ENCODE measurements around the gene CCDC7.

CCDC7 gene

DNA sequence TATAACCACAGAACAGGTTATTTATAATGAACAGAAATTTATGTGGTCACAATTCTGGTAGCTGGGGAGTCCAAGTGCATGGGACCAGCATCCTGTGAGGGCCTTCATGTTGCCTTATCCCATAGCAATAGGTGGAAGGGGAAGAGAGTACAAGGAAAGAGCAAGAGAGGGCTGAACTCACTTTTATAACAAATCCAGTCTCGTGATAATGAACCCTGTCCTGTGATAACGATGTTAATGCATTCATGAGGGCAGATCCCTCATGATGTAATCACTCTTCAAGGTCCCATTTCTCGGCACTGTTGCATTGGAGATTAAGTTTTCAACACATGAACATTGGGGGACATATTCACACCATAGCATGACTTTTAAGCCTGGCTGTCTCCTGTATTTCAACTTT lies 27.4 kb upstream of the CCDC7 start:
- H3K36me3 Mint-ChIP-seq, result no peaks in the 10 kb centered on the region
- no peak for ATAC-seq (ENCODE audit: low read depth)
- H3K4me1 Mint-ChIP-seq, result no peaks in the 10 kb centered on the region
- peaks cover 4% of the 10 kb centered on the region for H3K27me3 Mint-ChIP-seq
- H3K9me3 Mint-ChIP-seq, result no peaks in the 10 kb centered on the region
- no peak overlapping the region for H3K4me3 Mint-ChIP-seq
- DNase-seq (ENCODE audit: low spot score in 2 of 2), result no peak
- H3K27ac Mint-ChIP-seq, result no peak overlapping the region

- no peaks in the 10 kb centered on the region for H3K9me3 Mint-ChIP-seq
- H3K27me3 Mint-ChIP-seq, result peaks cover 2% of the 10 kb centered on the region
- no peak for ATAC-seq (ENCODE audit: low read depth)
- DNase-seq (ENCODE audit: low spot score in 2 of 2), result no peak
- H3K4me1 Mint-ChIP-seq, result no peaks in the 10 kb centered on the region
- no peaks in the 10 kb centered on the region for H3K36me3 Mint-ChIP-seq
- H3K27ac Mint-ChIP-seq, result no peak overlapping the region
- no peak overlapping the region for H3K4me3 Mint-ChIP-seq
Measured at GRCh38 chr10:32419615-32420014, 26.3 kb upstream of the CCDC7 start.

- Mint-ChIP-seq H3K27ac (no peak overlapping the region), H3K27me3 (peaks cover 9% of the 10 kb centered on the region), H3K9me3 (no peaks in the 10 kb centered on the region), H3K36me3 (no peaks in the 10 kb centered on the region), H3K4me1 (no peaks in the 10 kb centered on the region), H3K4me3 (no peak overlapping the region)
- DNase-seq (ENCODE audit: low spot score in 2 of 2), result no peak
- no peak for ATAC-seq (ENCODE audit: low read depth)
Measured at GRCh38 chr10:32426186-32426585, 19.8 kb upstream of the CCDC7 start.

- no peaks in the 10 kb centered on the region for H3K9me3 Mint-ChIP-seq
- no peak overlapping the region for H3K4me3 Mint-ChIP-seq
- ATAC-seq (ENCODE audit: low read depth), result no peak
- H3K36me3 Mint-ChIP-seq, result no peaks in the 10 kb centered on the region
- peaks cover 11% of the 10 kb centered on the region for H3K27me3 Mint-ChIP-seq
- DNase-seq (ENCODE audit: low spot score in 2 of 2), result no peak
- no peak overlapping the region for H3K27ac Mint-ChIP-seq
- H3K4me1 Mint-ChIP-seq, result no peaks in the 10 kb centered on the region
Measured at GRCh38 chr10:32433542-32433941, 12.4 kb upstream of the CCDC7 start.

DNA sequence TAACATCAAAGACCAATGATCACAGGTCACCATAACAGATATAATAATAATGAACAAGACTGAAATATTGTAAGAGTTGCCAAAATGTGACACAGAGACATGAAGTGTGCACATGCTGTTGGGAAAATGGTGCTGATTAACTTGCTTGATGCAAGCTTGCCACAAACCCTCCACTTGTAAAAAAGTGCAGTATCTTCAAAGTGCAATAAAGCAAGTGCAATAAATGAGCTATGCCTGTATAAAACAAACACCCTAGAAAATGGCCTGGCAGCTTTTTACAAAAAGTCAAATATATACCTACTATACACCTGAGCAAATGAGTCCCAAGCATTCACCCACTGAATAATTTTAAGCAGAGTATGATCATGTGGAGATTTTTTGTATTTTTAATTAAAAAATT lies 9.7 kb upstream of the CCDC7 start:
- Mint-ChIP-seq H3K27ac (no peak overlapping the region), H3K4me1 (no peaks in the 10 kb centered on the region), H3K9me3 (no peaks in the 10 kb centered on the region), H3K4me3 (no peak overlapping the region), H3K27me3 (peaks cover 11% of the 10 kb centered on the region), H3K36me3 (no peaks in the 10 kb centered on the region)
- DNase-seq (ENCODE audit: low spot score in 2 of 2) (no peak), ATAC-seq (ENCODE audit: low read depth) (no peak)

DNA sequence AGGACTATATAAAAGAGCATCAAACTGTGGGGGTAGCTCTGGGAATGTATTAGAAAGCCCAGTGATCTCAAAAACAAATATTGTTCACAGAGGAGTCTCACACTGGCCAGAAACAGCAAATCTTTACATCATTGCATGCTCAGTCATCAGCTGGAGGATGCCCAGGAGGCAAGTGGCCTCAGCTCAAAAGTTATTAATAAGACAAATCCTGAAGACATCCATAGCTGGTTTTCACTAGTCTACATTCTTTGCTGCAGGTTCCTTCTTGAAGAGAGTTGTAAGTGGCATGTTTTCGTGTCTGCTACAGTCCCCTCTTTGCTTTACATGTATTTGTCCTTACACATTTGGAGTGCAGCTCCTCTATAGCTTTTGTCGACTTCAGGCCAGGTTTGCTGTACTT lies 8.6 kb upstream of the CCDC7 start:
- Mint-ChIP-seq H3K4me3 (no peak overlapping the region), H3K36me3 (no peaks in the 10 kb centered on the region), H3K4me1 (no peaks in the 10 kb centered on the region), H3K27me3 (peaks cover 12% of the 10 kb centered on the region), H3K27ac (no peak overlapping the region), H3K9me3 (no peaks in the 10 kb centered on the region)
- ATAC-seq (ENCODE audit: low read depth), result no peak
- DNase-seq (ENCODE audit: low spot score in 2 of 2), result no peak

- H3K4me1 Mint-ChIP-seq, result peaks cover 8% of the 10 kb centered on the region
- ATAC-seq (ENCODE audit: low read depth) (no peak), DNase-seq (ENCODE audit: low spot score in 2 of 2) (no peak)
- H3K9me3 Mint-ChIP-seq, result no peaks in the 10 kb centered on the region
- H3K36me3 Mint-ChIP-seq, result no peaks in the 10 kb centered on the region
- H3K27ac Mint-ChIP-seq, result no peak overlapping the region
- no peak overlapping the region for H3K4me3 Mint-ChIP-seq
- peaks cover 1% of the 10 kb centered on the region for H3K27me3 Mint-ChIP-seq
Measured at GRCh38 chr10:32445036-32445435, 904 bp upstream of the CCDC7 start.

DNA sequence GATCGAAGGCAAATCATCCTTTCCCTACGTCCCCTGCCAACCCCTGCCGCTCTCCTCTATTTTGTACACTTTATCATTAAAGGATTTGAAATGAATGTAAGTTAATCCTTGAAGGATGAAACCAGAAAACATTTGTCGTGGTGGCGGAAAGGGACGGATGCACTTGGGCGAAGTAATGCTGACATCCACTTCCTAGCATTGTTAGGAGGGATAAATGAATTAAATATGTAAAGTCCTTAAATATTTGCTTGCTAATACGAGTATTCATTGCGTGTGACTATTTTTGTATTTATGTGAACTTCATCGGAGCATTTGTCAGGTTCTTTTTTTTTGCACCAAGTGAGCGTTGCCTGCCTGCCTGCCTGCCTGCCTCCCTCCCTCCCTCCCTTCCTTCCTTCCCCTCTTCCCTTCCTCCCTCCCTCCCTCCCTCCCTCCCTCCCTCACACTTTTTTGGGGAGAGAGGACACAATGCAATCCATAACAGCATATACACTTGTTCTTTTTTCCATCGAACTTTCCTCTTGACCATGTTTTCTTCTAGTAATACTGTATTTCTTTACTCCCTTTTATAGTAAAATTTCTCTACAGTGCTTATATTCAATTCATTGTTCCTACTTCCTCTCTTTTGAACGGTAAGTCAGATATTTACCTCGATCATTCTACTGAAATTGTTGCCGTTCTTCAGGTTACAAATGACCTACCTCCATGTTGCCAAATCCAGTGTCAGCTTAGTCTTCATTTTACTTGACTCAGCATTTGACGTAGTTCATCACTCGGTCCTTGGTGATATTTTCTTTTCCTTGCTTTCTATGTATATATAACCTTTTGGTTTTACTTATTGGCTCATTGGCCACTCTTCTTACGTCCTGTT lies 831 bp downstream of the CCDC7 start:
- DNase-seq (ENCODE audit: low spot score in 2 of 2), result no peak

GRCh38 chr10:32454148-32454547 lies 8.2 kb downstream of the CCDC7 start:
- ATAC-seq (ENCODE audit: low read depth) (no peak), DNase-seq (ENCODE audit: low spot score in 2 of 2) (no peak)
- peaks cover 18% of the 10 kb centered on the region for H3K36me3 Mint-ChIP-seq
- H3K4me1 Mint-ChIP-seq, result no peaks in the 10 kb centered on the region
- no peak overlapping the region for H3K27ac Mint-ChIP-seq
- H3K27me3 Mint-ChIP-seq, result no peaks in the 10 kb centered on the region
- H3K4me3 Mint-ChIP-seq, result no peak overlapping the region
- H3K9me3 Mint-ChIP-seq, result no peaks in the 10 kb centered on the region

More for the DNA sequence above, 831 bp downstream of the CCDC7 start:
- Mint-ChIP-seq H3K4me3 (peak overlapping the region; percentile 93), H3K36me3 (no peaks in the 10 kb centered on the region), H3K27me3 (no peaks in the 10 kb centered on the region), H3K4me1 (peaks cover 8% of the 10 kb centered on the region), H3K9me3 (no peaks in the 10 kb centered on the region), H3K27ac (peak overlapping the region; percentile 99)
- ATAC-seq (ENCODE audit: low read depth), result no peak

DNA sequence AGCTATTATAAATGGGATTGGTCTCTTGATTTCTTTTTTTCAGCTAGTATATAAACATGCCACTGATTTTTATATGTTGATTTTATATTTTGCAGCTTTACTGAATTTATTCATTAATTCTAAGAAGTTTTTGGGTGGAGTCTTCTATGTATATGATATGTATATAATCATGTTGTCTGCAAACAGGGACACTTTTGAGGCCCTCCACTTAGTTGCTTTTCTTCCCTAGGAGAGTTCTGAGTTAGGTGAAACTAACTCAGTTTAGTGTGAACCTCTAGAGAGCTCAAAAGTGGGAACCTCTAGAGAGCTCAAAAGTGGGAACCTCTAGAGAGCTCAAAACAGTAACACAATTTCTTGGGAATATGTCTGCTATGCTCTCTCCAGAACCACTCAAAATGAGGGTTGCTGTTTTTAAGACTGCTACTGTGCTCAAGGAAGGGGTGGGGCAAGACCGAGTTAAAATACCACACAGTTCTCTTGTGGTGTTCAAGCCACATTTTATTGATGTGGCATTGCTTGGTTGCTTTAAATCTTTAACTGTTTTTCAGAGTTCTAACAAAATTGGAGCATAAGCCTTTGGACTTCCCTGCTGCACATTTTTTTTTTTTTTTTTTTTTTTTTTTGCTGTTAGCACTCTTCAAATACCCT lies 13.2 kb downstream of the CCDC7 start:
- ATAC-seq (ENCODE audit: low read depth) (no peak), DNase-seq (ENCODE audit: low spot score in 2 of 2) (no peak)
- Mint-ChIP-seq H3K27me3 (no peaks in the 10 kb centered on the region), H3K9me3 (no peaks in the 10 kb centered on the region), H3K4me1 (no peaks in the 10 kb centered on the region), H3K27ac (no peak overlapping the region), H3K4me3 (no peak overlapping the region), H3K36me3 (peaks cover 19% of the 10 kb centered on the region)

- H3K27ac Mint-ChIP-seq, result no peak overlapping the region
- no peak overlapping the region for H3K4me3 Mint-ChIP-seq
- no peaks in the 10 kb centered on the region for H3K4me1 Mint-ChIP-seq
- H3K27me3 Mint-ChIP-seq, result no peaks in the 10 kb centered on the region
- DNase-seq (ENCODE audit: low spot score in 2 of 2), result no peak
- peaks cover 16% of the 10 kb centered on the region for H3K36me3 Mint-ChIP-seq
- no peak for ATAC-seq (ENCODE audit: low read depth)
- no peaks in the 10 kb centered on the region for H3K9me3 Mint-ChIP-seq
Measured at GRCh38 chr10:32461203-32461602, 15.3 kb downstream of the CCDC7 start.

- ATAC-seq (ENCODE audit: low read depth) (no peak), DNase-seq (ENCODE audit: low spot score in 2 of 2) (no peak)
- H3K4me1 Mint-ChIP-seq, result no peaks in the 10 kb centered on the region
- H3K36me3 Mint-ChIP-seq, result peaks cover 24% of the 10 kb centered on the region
- no peak overlapping the region for H3K4me3 Mint-ChIP-seq
- H3K27me3 Mint-ChIP-seq, result no peaks in the 10 kb centered on the region
- no peak overlapping the region for H3K27ac Mint-ChIP-seq
- no peaks in the 10 kb centered on the region for H3K9me3 Mint-ChIP-seq
Measured at GRCh38 chr10:32471232-32471631, 25.3 kb downstream of the CCDC7 start.

GRCh38 chr10:32477499-32477898 lies 31.6 kb downstream of the CCDC7 start:
- ATAC-seq (ENCODE audit: low read depth) (no peak), DNase-seq (ENCODE audit: low spot score in 2 of 2) (no peak)
- Mint-ChIP-seq H3K27me3 (no peaks in the 10 kb centered on the region), H3K4me1 (no peaks in the 10 kb centered on the region), H3K4me3 (no peak overlapping the region), H3K36me3 (peaks cover 42% of the 10 kb centered on the region), H3K9me3 (peaks cover 17% of the 10 kb centered on the region), H3K27ac (no peak overlapping the region)

GRCh38 chr10:32481606-32482005 lies 35.7 kb downstream of the CCDC7 start:
- H3K9me3 Mint-ChIP-seq, result peaks cover 17% of the 10 kb centered on the region
- ATAC-seq (ENCODE audit: low read depth), result no peak

More at GRCh38 chr10:32481606-32482005, 35.7 kb downstream of the CCDC7 start:
- Mint-ChIP-seq H3K27me3 (no peaks in the 10 kb centered on the region), H3K27ac (no peak overlapping the region), H3K4me1 (no peaks in the 10 kb centered on the region), H3K4me3 (no peak overlapping the region), H3K36me3 (peaks cover 61% of the 10 kb centered on the region)
- no peak for DNase-seq (ENCODE audit: low spot score in 2 of 2)
